ENCODE results near the gene CEACAM3. TPM values are rescaled to one million over a fixed set of nuclear protein-coding genes. Genes with fewer than 3 reads are reported as not detected.

The CEACAM3 gene
- total RNA-seq, 6 experiments from 2014 or later, result not detected

DNA sequence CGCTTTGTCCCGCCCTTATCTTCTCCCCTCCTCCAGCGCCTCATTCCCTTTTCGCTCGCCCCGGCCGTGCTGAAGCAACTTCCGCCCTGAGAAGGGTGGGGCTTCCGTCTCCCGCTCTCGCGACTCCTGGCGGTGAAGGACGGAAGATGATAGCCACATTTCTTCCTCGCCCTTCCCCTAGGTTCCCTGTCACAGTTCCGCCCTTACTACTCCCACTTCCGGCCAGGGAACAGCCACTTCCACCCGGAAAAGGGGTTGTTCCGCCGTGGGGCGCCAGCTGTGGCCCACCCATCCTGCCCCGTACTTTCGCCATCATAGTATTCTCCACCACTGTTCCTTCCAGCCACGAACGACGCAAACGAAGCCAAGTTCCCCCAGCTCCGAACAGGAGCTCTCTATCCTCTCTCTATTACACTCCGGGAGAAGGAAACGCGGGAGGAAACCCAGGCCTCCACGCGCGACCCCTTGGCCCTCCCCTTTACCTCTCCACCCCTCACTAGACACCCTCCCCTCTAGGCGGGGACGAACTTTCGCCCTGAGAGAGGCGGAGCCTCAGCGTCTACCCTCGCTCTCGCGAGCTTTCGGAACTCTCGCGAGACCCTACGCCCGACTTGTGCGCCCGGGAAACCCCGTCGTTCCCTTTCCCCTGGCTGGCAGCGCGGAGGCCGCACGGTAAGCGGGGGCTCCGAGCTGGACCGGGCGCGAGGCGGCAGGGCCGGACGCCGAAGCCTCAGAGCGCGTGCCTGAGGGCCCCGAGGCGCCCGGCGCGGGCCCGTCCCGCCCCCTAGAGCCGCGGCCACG is 63.4 kb downstream of the CEACAM3 start, which contains the start of gene RPS19:
TSS of gene RPS19 (plus strand) at position 638 of the 801 bp plus-strand sequence. CDS start 520 bp downstream, outside the sequence.
- peak within 1 kb of the TSS; percentile 96 for H3K27ac Mint-ChIP-seq
- H3K27me3 Mint-ChIP-seq (ENCODE audit: insufficient read depth), result peaks cover 15% of the 10 kb centered on the region
- TF ChIP-seq, protein P1, sequence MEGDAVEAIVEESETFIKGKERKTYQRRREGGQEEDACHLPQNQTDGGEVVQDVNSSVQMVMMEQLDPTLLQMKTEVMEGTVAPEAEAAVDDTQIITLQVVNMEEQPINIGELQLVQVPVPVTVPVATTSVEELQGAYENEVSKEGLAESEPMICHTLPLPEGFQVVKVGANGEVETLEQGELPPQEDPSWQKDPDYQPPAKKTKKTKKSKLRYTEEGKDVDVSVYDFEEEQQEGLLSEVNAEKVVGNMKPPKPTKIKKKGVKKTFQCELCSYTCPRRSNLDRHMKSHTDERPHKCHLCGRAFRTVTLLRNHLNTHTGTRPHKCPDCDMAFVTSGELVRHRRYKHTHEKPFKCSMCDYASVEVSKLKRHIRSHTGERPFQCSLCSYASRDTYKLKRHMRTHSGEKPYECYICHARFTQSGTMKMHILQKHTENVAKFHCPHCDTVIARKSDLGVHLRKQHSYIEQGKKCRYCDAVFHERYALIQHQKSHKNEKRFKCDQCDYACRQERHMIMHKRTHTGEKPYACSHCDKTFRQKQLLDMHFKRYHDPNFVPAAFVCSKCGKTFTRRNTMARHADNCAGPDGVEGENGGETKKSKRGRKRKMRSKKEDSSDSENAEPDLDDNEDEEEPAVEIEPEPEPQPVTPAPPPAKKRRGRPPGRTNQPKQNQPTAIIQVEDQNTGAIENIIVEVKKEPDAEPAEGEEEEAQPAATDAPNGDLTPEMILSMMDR (IDR thresholded peaks at IDR 0.05), result peak; percentile 86
- H3K4me1 Mint-ChIP-seq (ENCODE audit: low read depth), result peaks cover 44% of the 10 kb centered on the region
- peak; percentile 98 for DNase-seq
- H3K4me3 Mint-ChIP-seq, result peak within 1 kb of the TSS; percentile 99
- H3K9me3 Mint-ChIP-seq, result no peaks in the 10 kb centered on the region
- H3K36me3 Mint-ChIP-seq (ENCODE audit: low read depth), result peaks cover 40% of the 10 kb centered on the region

DNA sequence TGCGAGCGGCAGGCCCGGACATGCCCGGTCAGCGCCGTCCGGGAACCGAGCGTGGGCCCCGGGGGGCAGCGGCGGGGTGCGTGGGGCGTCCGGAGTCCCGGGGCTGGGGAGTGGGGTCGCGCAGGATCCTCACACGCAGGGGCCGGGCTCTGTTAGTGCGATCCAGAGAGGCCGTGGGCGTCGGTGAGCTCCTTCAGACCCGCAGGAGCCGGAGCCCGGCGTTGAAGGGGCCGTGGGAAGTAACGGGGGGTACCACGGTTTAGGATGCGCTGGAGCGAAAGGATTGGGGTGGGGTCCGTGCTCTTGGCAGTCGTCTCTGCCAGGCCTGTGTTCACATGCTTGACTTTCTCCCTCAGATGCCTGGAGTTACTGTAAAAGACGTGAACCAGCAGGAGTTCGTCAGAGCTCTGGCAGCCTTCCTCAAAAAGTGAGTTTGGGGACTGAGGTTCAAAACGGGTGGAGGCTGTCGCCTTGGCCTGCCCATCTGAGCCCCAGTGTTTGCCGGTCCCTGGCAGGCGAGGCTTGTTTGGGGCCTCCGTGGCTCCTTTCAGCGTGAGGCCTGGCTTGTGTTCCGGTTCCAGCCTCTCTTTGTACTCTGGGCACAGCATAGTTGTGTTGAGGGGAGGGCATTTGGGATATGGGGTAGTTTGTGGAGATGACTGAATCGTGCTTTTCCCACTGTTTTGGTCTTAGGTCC is 64.2 kb downstream of the CEACAM3 start:
- Mint-ChIP-seq H3K4me3 (peak overlapping the region; percentile 99), H3K4me1 (ENCODE audit: low read depth) (peaks cover 44% of the 10 kb centered on the region), H3K27ac (peak overlapping the region; percentile 96), H3K27me3 (ENCODE audit: insufficient read depth) (peaks cover 17% of the 10 kb centered on the region), H3K36me3 (ENCODE audit: low read depth) (peaks cover 44% of the 10 kb centered on the region), H3K9me3 (no peaks in the 10 kb centered on the region)
- TF ChIP-seq, protein P1 (IDR thresholded peaks at IDR 0.05), result no peak
- no peak for DNase-seq

Other genes with a start within 250 kb of the CEACAM3 start
- not detected for gene CEACAM21, start 220.4 kb upstream of the CEACAM3 start, total RNA-seq (2021; fragmentation: NEBNext Ultra II Directional; extraction: Animal tissue kit (Norgen Biotek cat#: 25700))
- gene CEACAM4, start 169.5 kb upstream of the CEACAM3 start, total RNA-seq (2021; fragmentation: NEBNext Ultra II Directional; extraction: Animal tissue kit (Norgen Biotek cat#: 25700)), result not detected
- gene CEACAM7, start 108.3 kb upstream of the CEACAM3 start, total RNA-seq (2021; fragmentation: NEBNext Ultra II Directional; extraction: Animal tissue kit (Norgen Biotek cat#: 25700)), result not detected
- gene CEACAM5, start 88.0 kb upstream of the CEACAM3 start, total RNA-seq (2021; fragmentation: NEBNext Ultra II Directional; extraction: Animal tissue kit (Norgen Biotek cat#: 25700)), result under 1 TPM in 1 of 6 experiments, not detected in 5; 0.31 TPM
- gene CEACAM6, start 41.1 kb upstream of the CEACAM3 start, total RNA-seq (2021; fragmentation: NEBNext Ultra II Directional; extraction: Animal tissue kit (Norgen Biotek cat#: 25700)), result not detected
- gene LYPD4, start 48.1 kb downstream of the CEACAM3 start, total RNA-seq (2021; fragmentation: NEBNext Ultra II Directional; extraction: Animal tissue kit (Norgen Biotek cat#: 25700)), result not detected
- not detected for gene DMRTC2, start 48.5 kb downstream of the CEACAM3 start, total RNA-seq (2021; fragmentation: NEBNext Ultra II Directional; extraction: Animal tissue kit (Norgen Biotek cat#: 25700))
- 1,000 to 10,000 TPM; 2,312 to 2,495 (median 2,438) TPM for gene RPS19, start 63.7 kb downstream of the CEACAM3 start, total RNA-seq (2021; fragmentation: NEBNext Ultra II Directional; extraction: Animal tissue kit (Norgen Biotek cat#: 25700))
- gene CD79A, start 80.7 kb downstream of the CEACAM3 start, total RNA-seq (2021; fragmentation: NEBNext Ultra II Directional; extraction: Animal tissue kit (Norgen Biotek cat#: 25700)), result under 1 TPM in 4 of 6 experiments, not detected in 2; 0.23 to 0.62 (median 0.35) TPM
- 10 to 100 TPM; 63.8 to 73.3 (median 68.2) TPM for gene ARHGEF1, start 86.6 kb downstream of the CEACAM3 start, total RNA-seq (2021; fragmentation: NEBNext Ultra II Directional; extraction: Animal tissue kit (Norgen Biotek cat#: 25700))
- under 1 TPM in 4 of 6 experiments, not detected in 2; 0.09 to 0.17 (median 0.12) TPM for gene ERFL, start 131.9 kb downstream of the CEACAM3 start, total RNA-seq (2021; fragmentation: NEBNext Ultra II Directional; extraction: Animal tissue kit (Norgen Biotek cat#: 25700))
- gene RABAC1, start 162.7 kb downstream of the CEACAM3 start, total RNA-seq (2021; fragmentation: NEBNext Ultra II Directional; extraction: Animal tissue kit (Norgen Biotek cat#: 25700)), result 100 to 1,000 TPM; 245 to 349 (median 258) TPM
- gene ATP1A3, start 197.6 kb downstream of the CEACAM3 start, total RNA-seq (2021; fragmentation: NEBNext Ultra II Directional; extraction: Animal tissue kit (Norgen Biotek cat#: 25700)), result under 1 TPM in 4 of 6 experiments, not detected in 2; 0.10 to 0.66 (median 0.33) TPM

All from HFFc6 (cell line).